HG03095 (cell line): ENCODE measurements around the gene RNF167.

Experiments
- ATAC-seq: cut with Tn5 transposase; IDR thresholded peaks from one replicate; pipeline ENCODE4 v1.9.1; 2021; ENCODE audit warnings: moderate library complexity; ENCODE audit not compliant: unreplicated experiment

RNF167 gene

DNA sequence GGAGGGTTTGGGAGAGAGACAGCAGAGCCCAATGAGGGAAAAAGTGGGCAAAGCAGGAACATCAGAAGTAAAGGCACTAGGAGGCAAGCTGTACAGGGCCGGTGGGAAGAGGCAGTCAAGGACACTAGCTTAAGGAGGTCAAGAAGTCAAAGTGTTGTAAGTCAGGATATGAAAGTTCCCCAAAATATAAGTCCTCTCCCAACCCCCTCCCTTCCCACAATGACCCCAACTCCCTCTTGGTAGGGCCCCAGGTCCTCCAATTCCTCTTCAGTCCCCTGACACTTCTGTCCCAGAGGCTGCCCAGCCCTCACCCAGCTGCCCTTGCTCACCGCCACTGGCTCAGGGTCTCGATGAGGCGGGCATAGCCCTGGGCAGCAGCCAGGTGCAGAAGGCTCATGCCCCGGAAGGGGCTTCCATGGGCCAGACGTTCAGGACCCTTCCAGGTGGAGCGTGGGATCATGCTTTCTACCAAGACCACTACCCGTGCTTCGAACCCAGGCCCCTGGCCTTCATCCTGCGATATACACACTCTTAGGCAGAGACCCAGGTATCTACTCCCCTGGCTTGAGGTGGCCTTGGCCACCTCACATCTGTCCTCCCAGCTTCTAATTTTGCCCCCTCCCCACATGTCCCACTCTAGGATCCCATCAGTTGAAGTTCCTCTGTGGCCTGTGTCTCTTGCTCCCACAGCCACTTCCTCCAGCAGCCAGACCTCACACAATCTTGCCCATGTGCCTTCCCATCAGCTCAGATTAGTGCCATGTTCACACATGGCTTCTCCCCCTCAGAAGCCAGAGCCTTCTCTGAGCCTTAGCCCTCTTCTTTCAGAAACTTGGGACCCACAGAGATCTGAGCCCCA is 33.4 kb downstream of the RNF167 start:
- ATAC-seq, result no peak

DNA sequence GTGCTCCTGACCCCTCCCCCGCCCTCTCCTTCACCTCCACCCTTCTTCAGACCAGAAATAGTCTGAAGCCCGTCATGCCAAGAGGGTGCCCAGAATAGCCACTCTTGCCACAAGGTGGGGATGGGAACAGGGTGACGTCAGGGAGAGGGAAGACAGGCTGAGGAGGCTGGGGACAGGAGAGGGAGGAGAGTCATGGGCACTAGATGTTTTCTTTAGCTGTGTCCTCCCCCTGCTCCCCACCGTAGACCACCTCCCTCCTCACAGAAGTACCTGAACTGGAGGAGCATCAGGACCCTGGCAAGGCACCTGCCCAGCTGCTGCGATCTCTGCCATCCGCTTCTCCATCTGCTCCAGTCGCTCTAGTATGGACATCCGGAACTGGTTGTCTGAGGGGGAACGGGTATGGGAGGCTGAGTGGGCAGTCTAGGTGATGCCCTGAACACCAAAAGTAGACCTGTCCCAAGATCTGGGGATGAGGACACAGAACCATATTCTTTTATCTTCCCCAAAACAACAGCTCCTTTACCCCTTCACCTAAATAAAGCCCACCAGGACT is 34.1 kb downstream of the RNF167 start:
- ATAC-seq, result no peak

DNA sequence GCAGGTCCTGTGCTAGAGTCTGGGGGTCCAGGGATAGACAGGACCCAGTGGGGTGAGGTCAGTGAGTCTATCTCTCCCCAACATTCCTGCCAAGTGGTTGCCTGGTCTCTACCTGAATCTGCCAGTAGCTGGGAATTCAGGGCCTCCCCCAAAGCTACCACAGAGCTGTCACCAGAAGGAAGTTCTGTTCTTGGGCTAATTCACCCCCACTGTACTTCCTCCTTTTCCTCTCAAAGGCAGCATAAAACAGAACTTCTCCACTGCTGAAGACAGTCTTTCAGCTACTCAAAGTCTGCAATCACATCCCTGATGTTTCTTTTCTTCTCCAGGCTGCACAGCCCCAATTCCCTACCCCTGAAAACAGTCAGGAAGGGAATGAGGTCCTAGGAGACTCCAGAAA is 38.7 kb downstream of the RNF167 start:
- no peak for ATAC-seq

DNA sequence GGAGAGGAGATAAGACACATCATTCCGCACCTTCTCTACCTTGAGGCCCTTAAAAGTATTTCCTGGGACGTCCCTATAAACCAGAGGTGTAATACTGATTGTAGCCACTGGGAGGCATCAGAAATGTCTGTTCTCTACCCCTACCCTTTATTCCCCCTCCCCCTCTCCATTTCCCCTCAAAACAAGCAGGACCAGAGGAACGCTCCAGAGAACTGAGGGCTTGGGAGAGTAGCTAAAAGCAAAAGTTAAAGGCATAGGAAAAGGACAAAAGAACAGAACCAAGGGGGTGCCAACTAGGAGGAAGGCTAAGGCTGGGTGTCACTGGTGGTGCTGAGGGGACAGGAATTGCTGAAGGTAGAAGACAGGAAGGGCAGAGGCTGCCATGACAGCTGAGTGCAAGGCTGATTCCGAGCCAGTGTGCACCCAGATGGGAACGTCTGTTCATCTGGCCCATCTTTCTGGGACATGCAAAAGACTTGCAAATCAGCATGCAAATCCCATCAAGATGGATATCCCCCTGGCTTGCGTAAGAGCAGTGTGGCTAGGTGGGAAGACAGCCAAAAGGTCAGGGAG is 40.7 kb downstream of the RNF167 start:
- ATAC-seq, result no peak

DNA sequence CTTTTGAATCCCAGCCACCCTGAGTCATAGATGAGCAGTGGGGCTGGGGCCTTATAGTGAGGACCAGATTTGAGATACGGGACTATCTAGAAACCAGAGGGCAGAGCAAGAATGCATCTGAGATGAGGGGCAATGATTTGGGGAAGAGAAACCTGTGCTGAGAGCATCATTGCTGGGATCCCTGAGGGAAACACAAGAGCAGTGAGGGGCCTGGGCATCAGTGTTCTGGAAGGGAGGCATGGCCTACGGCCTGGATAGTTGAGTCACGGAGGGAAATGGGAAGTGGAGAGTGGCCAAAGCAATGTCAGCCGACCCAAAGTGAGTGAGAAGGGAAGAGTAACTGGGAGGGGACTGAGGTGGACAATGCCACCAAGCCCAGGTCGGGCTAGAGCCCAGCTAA is 42.2 kb downstream of the RNF167 start:
- no peak for ATAC-seq

DNA sequence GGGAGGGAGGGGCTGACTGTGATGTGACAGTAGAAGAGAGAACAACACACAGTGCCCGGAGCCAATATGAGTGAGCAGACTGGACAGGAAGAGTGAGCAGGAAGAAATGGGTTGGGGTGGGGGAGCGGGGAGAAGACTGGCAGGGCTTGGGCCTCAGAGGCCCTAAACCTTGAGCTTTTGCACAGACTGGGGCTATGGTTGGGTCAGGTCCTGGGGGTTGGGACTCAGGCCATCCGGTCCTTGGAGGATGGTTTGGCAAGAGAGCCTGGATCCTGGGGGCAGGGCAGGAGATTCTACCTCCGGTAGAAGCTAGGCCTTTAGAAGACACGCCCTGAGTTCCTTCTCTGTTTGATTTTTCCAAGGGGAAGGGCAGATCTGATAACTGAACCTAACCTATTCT is 46.3 kb downstream of the RNF167 start:
- ATAC-seq, result no peak

DNA sequence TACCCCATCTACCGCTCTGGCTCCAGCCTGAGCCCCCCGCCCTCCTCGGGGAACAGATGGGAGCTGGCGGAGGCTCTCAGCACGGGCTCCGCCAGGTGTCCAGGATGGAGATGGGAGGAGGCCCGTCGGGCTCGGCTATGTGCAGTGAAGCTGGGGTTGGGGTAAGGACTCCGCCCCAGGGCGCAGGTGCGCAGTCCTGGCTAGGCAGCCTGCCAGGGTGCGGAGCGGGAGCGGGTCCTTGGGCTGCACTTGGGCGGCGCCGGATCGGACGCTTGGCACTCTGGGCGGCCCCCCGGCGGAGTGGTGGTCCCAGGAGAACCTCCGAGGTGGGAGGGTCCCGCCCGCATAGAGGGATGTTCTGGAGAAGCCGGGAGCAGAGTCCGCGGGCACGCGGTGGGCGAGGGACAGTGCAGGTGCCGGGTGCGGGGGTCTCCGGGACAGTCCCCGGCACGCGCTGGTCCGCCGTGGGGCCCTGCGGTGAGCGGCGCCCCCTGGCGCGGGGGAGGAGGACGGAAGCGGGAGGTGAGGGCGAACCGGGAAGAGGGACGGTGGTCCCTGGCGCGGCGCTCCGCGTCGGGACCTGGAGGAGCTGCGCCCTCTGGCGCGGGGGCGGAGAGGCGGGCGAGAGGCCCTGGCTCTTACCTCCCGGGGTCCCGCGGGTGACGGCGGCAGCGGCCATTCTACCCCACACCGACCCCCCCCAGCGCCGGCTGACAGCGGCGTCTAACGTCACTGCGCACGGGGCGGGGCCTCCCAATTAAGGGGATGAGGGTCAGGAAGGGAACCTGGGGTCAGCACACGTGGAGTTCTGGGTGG is 47.1 kb downstream of the RNF167 start, which contains the start of gene CAMTA2:
CAMTA2 (minus strand) TSS at position 725 of the 816 bp plus-strand sequence. CDS start 1,453 bp downstream, outside the sequence.
- ATAC-seq, result peak; percentile 62

DNA sequence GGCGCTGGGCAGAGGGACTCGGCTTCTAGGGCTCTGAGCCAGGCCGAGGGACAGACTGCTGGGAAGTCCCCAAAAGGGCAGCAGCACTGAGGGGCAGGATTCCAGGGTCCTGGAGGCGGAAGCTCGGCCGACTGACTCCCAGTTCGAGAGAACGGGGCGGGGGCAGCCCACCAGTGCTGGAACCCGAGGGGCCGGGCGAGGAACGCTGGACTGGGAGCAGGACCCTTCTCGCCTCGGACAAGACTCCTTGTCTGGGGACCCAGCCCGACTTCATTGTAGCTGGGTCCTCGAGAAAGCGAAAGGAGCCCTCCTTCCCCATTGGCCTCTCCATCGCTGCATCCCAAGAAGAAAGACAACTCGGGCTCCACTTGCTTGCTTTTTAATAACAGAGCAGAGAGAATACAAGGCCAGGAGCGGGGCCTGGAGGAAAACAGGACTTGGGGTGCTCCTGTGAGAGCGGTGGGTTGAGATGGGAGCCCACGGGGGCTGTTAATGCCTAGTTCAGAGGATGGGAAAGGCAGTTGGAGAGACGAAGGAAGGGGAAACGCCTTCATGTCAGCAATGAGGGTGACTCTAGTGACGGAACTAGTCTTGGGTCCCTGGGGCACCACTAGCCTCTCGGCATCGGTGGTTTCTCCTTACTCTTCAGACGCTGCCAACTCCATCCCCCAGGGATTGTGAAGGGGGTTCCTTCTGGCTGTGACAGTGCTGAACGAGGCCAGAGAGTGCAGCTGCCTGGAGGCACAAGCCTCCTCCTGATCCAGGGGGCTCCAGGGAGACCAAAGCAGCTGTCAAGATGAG is 47.9 kb downstream of the RNF167 start:
- ATAC-seq, result no peak

DNA sequence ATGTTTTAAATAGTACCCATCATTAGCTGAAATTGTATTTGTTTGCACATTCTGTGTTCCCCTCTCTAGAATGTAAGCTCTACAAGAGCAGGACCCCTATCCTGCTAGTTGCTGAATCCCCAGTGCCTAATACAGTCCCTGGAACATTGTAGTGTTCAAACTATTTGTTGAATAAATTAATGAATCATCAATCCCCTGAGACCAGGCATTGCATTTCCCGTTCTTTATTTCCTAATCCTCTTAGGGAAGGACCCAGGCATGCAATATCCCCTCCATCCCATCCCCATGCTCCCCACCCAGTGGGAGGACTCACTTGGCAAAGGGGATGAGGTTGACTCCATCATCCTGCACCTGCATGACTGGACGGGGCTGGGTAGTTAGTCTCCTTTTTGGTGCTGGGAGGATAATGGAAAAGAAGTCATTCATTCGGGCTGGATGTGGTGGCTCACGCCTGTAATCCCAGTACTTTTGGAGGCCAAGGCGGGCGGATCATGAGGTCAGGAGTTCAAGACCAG is 54.1 kb downstream of the RNF167 start:
- ATAC-seq, result no peak
